ENCODE results near the gene DMAC2. TPM values are rescaled to one million over a fixed set of nuclear protein-coding genes. Genes with fewer than 3 reads are reported as not detected.

DMAC2 gene
- polyA plus RNA-seq, 1 donor from 2014 or later = 59.8 TPM

DNA sequence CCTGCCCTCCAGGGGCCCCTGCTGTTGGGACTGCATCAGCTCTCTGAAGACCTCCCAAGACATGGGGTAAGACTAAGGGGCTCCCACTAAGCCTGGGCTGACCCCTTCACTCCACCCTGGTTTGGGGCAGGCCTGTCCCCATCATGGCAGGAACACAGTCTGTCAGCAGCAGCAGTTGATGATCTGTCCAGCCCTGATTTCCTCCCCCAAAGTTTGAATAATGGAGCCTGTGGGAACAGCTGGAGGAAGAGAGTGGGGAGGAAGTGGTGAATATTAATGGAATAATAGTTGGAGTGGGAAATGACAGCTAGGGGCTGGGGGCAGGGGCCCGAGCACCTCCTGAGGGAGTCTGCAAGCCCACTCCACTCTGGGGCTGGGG is 11.2 kb downstream of the DMAC2 start:
- Histone ChIP-seq H3K27me3 (ENCODE audit: insufficient read depth, low read depth, low read length) (no peaks in the 10 kb centered on the region), H3K79me2 (replicated peaks; ENCODE audit: insufficient read depth, low read length) (no peaks in the 10 kb centered on the region), H3K9ac (ENCODE audit: low read length) (no peak overlapping the region), H3K36me3 (ENCODE audit: insufficient read depth, low read length) (no peaks in the 10 kb centered on the region), H3K9me2 (ENCODE audit: insufficient read depth, low read length) (no peaks in the 10 kb centered on the region), H4K20me1 (ENCODE audit: insufficient read depth) (no peaks in the 10 kb centered on the region), H3K4me3 (ENCODE audit: low read length) (no peak overlapping the region), H2AFZ (ENCODE audit: low read depth, low read length) (no peak overlapping the region), H3K9me3 (ENCODE audit: low read length) (no peaks in the 10 kb centered on the region), H3K4me2 (ENCODE audit: low read length) (no peak overlapping the region), H3K27ac (ENCODE audit: low read length) (no peak overlapping the region), H3F3A (ENCODE audit: insufficient read depth, low read length, poor library complexity, severe bottlenecking) (no peaks in the 10 kb centered on the region)
- TF ChIP-seq RAD21 (conservative IDR thresholded peaks at IDR 0.05) (no peak), CTCF (IDR thresholded peaks at IDR 0.05; ENCODE audit: poor library complexity, severe bottlenecking) (no peak), MXI1 (conservative IDR thresholded peaks at IDR 0.05; ENCODE audit: poor library complexity, severe bottlenecking) (no peak), TAF1 (IDR thresholded peaks at IDR 0.05; ENCODE audit: low read depth) (no peak), SMC3 (conservative IDR thresholded peaks at IDR 0.05; ENCODE audit: poor library complexity) (no peak), EZH2 (IDR thresholded peaks at IDR 0.05; ENCODE audit: borderline replicate concordance, insufficient read depth, low read length, poor library complexity, severe bottlenecking) (no peak), EP300 (conservative IDR thresholded peaks at IDR 0.05; ENCODE audit: poor library complexity, severe bottlenecking) (no peak)

DNA sequence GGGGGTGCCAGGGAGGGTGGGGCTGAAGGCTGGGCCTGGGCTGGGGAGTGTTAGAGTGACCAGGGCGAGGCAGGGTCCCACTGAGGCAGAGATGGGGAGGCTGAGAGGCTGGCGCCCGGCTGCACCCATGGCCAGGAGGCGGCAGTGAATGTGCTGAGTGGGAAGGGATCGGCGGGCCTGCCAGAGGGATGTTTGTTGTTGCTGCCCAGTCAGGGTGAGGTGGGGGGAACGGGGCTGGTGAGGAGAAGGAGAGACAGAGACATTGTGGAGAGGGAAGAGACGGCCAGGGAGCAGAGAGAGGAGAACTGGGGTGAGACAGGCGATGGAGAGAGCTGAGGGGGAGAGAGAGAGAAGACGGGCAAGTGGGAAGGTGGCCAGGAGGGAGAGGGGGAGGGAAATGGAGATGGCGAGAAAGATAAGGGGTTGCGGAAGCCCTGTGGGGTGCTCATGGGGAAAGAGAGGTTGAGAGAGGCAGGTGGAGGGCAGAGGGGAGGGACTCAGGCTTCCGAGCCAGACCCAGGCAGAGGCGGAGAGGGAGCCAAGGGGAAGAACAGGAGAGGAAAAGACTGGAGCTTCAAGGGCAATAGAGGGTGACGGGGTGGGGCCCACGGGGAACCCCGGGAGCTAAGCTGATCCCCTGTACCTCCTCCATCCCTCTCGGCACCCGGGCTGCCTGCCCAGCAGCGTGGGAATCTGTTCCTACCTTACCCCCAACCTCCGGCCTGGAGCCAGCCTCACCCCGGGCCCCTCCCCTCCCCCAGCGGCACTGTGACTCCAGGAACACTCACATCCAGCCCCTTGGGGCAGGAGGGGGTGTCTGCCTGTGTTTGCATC is 11.8 kb downstream of the DMAC2 start:
- H3K27ac ChIP-seq (ENCODE audit: low read length) = no peak overlapping the region
- TF ChIP-seq RAD21 (conservative IDR thresholded peaks at IDR 0.05) (no peak), EP300 (conservative IDR thresholded peaks at IDR 0.05; ENCODE audit: poor library complexity, severe bottlenecking) (no peak), POLR2AphosphoS5 (IDR thresholded peaks at IDR 0.05) (no peak), CTCF (IDR thresholded peaks at IDR 0.05; ENCODE audit: poor library complexity, severe bottlenecking) (no peak), REST (IDR thresholded peaks at IDR 0.05; ENCODE audit: borderline replicate concordance) (no peak), EZH2 (IDR thresholded peaks at IDR 0.05; ENCODE audit: borderline replicate concordance, insufficient read depth, low read length, poor library complexity, severe bottlenecking) (no peak), MXI1 (conservative IDR thresholded peaks at IDR 0.05; ENCODE audit: poor library complexity, severe bottlenecking) (no peak), TAF1 (IDR thresholded peaks at IDR 0.05; ENCODE audit: low read depth) (no peak), SMC3 (conservative IDR thresholded peaks at IDR 0.05; ENCODE audit: poor library complexity) (no peak)
- no peak overlapping the region for H3K4me2 ChIP-seq (ENCODE audit: low read length)
- H2AFZ ChIP-seq (ENCODE audit: low read depth, low read length) = no peak overlapping the region
- no peaks in the 10 kb centered on the region for H3K9me3 ChIP-seq (ENCODE audit: low read length)
- H3K4me3 ChIP-seq (ENCODE audit: low read length) = no peak overlapping the region
- no peaks in the 10 kb centered on the region for H3K27me3 ChIP-seq (ENCODE audit: insufficient read depth, low read depth, low read length)
- H3K79me2 ChIP-seq (replicated peaks; ENCODE audit: insufficient read depth, low read length) = no peaks in the 10 kb centered on the region
- H3K36me3 ChIP-seq (ENCODE audit: insufficient read depth, low read length) = no peaks in the 10 kb centered on the region
- no peak overlapping the region for H3K9ac ChIP-seq (ENCODE audit: low read length)
- H3F3A ChIP-seq (ENCODE audit: insufficient read depth, low read length, poor library complexity, severe bottlenecking) = no peaks in the 10 kb centered on the region
- H3K9me2 ChIP-seq (ENCODE audit: insufficient read depth, low read length) = no peaks in the 10 kb centered on the region
- H4K20me1 ChIP-seq (ENCODE audit: insufficient read depth) = no peaks in the 10 kb centered on the region

Measured in neural cell (in vitro differentiated cells).